Keratinocyte (primary cell): ENCODE data around the gene FUT8.

ENCODE experiments used
- CTCF ChIP-seq, 3 experiments: IDR thresholded peaks in 1 of 3; conservative IDR thresholded peaks in 1 of 3; optimal IDR thresholded peaks in 1 of 3; 2 replicates in 2 of 3; 3 replicates in 1 of 3; pipeline versions ENCODE3 to v1.5.1; 2011; ENCODE audit warnings: low read length in 3 of 3, mild to moderate bottlenecking in 3 of 3, moderate library complexity in 2 of 3, control low read depth in 1 of 3, inconsistent platforms in 1 of 3; ENCODE audit not compliant: insufficient read depth in 2 of 3; ENCODE audit errors: extremely low read depth in 1 of 3
- EZH2 ChIP-seq: IDR thresholded peaks from one replicate; pipeline ENCODE4 v1.6.1; 2012; ENCODE audit warnings: inconsistent platforms, mild to moderate bottlenecking, low read length, moderate library complexity

- TF ChIP-seq CTCF (optimal IDR thresholded peaks at IDR 0.05 in 1 of 3, IDR thresholded peaks at IDR 0.05 in 1 of 3, conservative IDR thresholded peaks at IDR 0.05 in 1 of 3; ENCODE audit: extremely low read depth in 1 of 3, insufficient read depth in 2 of 3, low read length in 3 of 3) = no peak
- no peak for TF ChIP-seq EZH2
Observed at GRCh38 chr14:65574611-65575010, 162.1 kb downstream of the FUT8 start.
